ENCODE measurements around the gene RIPPLY2.
"Not testable (repeated sequence)": the region's sequence is repeated elsewhere in the genome, so short reads cannot be mapped to it uniquely, and the experiment has no call there.

The RIPPLY2 gene

DNA sequence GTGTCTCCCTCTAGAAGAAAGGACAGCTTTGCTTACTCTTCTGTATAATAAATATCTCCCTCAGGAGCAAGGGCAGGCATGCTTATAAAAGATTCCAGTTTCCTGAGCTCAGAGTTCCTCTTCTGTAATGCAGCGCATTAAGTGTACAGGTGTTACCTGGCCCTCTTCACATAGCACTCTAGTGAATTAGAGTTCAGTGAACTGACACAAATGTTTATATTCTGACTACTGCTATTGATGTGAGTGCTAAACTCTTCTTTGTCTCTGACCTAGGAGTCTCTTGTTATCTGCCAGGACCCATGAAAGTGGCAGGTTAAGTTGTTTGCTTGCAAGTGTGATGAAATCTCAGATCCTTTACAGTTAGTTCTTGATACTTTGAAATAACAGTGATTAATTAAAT, 39.9 kb downstream of the RIPPLY2 start:
- H3K4me3 ChIP-seq (ENCODE audit: low read depth, low read length): no peak overlapping the region
- no peak for DNase-seq (ENCODE audit: low read depth)
- TF ChIP-seq, protein P1, sequence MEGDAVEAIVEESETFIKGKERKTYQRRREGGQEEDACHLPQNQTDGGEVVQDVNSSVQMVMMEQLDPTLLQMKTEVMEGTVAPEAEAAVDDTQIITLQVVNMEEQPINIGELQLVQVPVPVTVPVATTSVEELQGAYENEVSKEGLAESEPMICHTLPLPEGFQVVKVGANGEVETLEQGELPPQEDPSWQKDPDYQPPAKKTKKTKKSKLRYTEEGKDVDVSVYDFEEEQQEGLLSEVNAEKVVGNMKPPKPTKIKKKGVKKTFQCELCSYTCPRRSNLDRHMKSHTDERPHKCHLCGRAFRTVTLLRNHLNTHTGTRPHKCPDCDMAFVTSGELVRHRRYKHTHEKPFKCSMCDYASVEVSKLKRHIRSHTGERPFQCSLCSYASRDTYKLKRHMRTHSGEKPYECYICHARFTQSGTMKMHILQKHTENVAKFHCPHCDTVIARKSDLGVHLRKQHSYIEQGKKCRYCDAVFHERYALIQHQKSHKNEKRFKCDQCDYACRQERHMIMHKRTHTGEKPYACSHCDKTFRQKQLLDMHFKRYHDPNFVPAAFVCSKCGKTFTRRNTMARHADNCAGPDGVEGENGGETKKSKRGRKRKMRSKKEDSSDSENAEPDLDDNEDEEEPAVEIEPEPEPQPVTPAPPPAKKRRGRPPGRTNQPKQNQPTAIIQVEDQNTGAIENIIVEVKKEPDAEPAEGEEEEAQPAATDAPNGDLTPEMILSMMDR (IDR thresholded peaks at IDR 0.05; ENCODE audit: insufficient read depth, low read depth, low read length, missing control alignments): no peak

DNA sequence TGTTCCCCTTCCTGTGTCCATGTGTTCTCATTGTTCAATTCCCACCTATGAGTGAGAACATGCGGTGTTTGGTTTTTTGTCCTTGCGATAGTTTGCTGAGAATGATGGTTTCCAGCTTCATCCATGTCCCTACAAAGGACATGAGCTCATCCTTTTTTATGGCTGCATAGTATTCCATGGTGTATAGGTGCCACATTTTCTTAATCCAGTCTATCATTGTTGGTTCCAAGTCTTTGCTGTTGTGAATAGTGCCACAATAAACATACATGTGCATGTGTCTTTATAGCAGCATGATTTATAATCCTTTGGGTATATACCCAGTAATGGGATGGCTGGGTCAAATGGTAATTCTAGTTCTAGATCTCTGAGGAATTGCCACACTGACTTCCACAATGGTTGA, 43.9 kb downstream of the RIPPLY2 start:
- DNase-seq (ENCODE audit: low read depth); H3K4me3 ChIP-seq (ENCODE audit: low read depth, low read length): not testable (repeated sequence)

DNA sequence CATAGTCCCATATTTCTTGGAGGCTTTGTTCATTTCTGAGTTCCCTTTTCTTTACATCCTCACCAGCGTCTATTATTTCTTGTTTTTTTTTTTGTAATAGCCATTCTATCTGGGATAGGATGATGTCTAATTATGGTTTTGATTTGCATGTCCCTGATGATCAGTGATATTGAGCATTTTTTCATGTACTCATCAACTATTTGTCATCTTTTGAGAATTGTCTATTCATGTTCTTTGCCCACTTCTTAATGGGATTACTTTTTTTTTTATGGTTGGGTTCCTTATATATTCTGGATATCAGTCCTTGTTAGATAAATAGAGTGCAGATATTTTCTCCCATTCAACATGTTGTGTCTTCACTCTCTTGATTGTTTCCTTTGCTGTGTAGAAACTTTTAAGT, 48.5 kb downstream of the RIPPLY2 start:
- DNase-seq (ENCODE audit: low read depth): no peak
- H3K4me3 ChIP-seq (ENCODE audit: low read depth, low read length): no peak overlapping the region
- TF ChIP-seq, protein P1 (IDR thresholded peaks at IDR 0.05; ENCODE audit: insufficient read depth, low read depth, low read length, missing control alignments): no peak

DNA sequence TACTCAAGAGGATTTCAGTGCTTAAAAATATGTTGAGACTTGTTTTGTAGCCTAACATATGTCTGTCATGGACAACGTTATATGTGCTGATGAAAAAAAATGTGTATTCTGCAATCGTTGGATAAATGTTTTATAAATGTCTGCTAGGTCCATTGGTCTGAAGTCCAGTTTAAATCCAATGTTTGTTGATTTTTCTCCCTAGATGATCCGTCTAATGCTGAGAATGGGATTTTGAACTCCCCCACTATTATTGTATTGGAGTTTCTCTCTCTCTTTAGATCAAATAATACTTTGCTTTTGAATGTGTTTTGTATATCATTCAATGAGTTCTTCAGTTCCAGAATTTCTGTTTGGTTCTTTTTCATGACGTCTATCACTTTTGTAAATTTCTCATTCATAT, 51.2 kb downstream of the RIPPLY2 start:
- H3K4me3 ChIP-seq (ENCODE audit: low read depth, low read length): no peak overlapping the region
- TF ChIP-seq, protein P1 (IDR thresholded peaks at IDR 0.05; ENCODE audit: insufficient read depth, low read depth, low read length, missing control alignments): no peak
- no peak for DNase-seq (ENCODE audit: low read depth)

DNA sequence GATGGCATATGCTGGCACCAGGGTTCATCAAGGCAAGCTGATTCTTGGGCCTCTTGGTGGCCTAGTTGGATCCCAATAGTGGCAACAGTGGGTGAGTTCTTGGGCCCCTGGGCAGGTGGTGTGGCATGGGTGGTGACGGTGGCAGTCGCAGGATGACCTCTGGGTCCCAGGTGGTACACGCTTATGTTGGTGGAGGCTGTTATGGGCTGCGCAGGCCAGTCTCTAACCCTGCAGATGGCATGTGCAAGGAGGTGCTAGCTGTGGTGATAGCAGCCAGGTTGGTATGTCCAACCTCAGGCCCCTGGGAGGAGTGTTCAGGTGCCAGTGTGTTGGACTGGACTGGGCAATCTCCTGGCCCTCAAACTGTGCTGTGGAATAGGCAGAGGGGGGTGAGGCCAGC, 52.5 kb downstream of the RIPPLY2 start:
- TF ChIP-seq, protein P1 (IDR thresholded peaks at IDR 0.05; ENCODE audit: insufficient read depth, low read depth, low read length, missing control alignments): no peak
- H3K4me3 ChIP-seq (ENCODE audit: low read depth, low read length): no peak overlapping the region
- DNase-seq (ENCODE audit: low read depth): no peak

Data from GM12865 (cell line).